Measurements from ENCODE around the gene PPAT. TPM values are rescaled to one million over a fixed set of nuclear protein-coding genes. Genes with fewer than 3 reads are reported as not detected.

Gene PPAT
- total and polyA plus RNA-seq, 12 donors, result 0.66 to 5.2 (median 2.8) TPM

- intact Hi-C loops (cut with DNase I), result no loop called here
- peaks cover 0 to 9% (median 7%) of the 10 kb centered on the region in 9 donors for H3K4me1 ChIP-seq
- H3K4me3 ChIP-seq, result no peak overlapping the region
- no peak overlapping the region for H3K27ac ChIP-seq
- no peaks in the 10 kb centered on the region for H3K9me3 ChIP-seq
- H3K36me3 ChIP-seq, result peaks cover 0 to 45% (median 0%) of the 10 kb centered on the region in 9 donors
- no peaks in the 10 kb centered on the region for H3K27me3 ChIP-seq
- TF ChIP-seq CTCF (IDR thresholded peaks at IDR 0.05), result no peak
- WGBS, 2 donors, result 77 to 83% methylated on average over 1 of the region's 1 CpG
- ATAC-seq (no peak), DNase-seq (no peak)
Observed at GRCh38 chr4:56405016-56405415, 30.4 kb downstream of the PPAT start.

GRCh38 chr4:56400560-56400959 lies 34.9 kb downstream of the PPAT start:
- no peak for ATAC-seq
- no peaks in the 10 kb centered on the region for H3K4me1 ChIP-seq
- no peaks in the 10 kb centered on the region for H3K27me3 ChIP-seq
- TF ChIP-seq CTCF (IDR thresholded peaks at IDR 0.05), result no peak
- no peaks in the 10 kb centered on the region for H3K9me3 ChIP-seq
- intact Hi-C loops (cut with DNase I), result no loop called here
- no peak for DNase-seq
- H3K36me3 ChIP-seq, result peaks cover 0 to 59% (median 0%) of the 10 kb centered on the region in 9 donors
- H3K4me3 ChIP-seq, result no peak overlapping the region
- H3K27ac ChIP-seq, result no peak overlapping the region
- WGBS, 2 donors, result 87% methylated on average over 6 of the region's 6 CpGs

DNA sequence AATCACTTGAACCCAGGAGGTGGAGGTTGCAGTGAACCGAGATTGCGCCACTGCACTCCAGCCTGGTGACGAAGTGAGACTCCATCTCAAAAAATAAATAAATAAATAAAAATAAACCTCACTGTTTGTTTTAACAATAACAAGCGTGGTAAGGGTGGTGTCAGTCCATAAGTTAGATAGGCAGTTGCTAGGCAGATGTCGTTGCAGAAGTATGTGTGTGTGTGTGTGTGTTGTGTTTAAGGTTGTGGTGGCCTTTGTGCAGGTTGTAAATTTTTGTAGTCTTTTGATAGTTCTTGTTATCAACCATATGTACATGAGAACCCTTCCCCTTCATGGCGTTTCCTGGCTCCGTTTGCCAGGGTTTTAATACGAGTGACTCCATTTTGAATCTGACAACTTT lies 44.1 kb downstream of the PPAT start:
- 96% methylated on average over 8 of the region's 8 CpGs for WGBS, 2 donors
- no peak overlapping the region for H3K4me3 ChIP-seq
- H3K36me3 ChIP-seq, result peaks cover 0 to 20% (median 0%) of the 10 kb centered on the region in 9 donors
- ATAC-seq, result no peak
- TF ChIP-seq CTCF (IDR thresholded peaks at IDR 0.05), result no peak
- no peaks in the 10 kb centered on the region for H3K27me3 ChIP-seq
- DNase-seq, result no peak
- intact Hi-C loops (cut with DNase I), result no loop called here
- peaks cover 4 to 17% (median 13%) of the 10 kb centered on the region in 9 donors for H3K4me1 ChIP-seq
- H3K9me3 ChIP-seq, result no peaks in the 10 kb centered on the region
- no peak overlapping the region for H3K27ac ChIP-seq

DNA sequence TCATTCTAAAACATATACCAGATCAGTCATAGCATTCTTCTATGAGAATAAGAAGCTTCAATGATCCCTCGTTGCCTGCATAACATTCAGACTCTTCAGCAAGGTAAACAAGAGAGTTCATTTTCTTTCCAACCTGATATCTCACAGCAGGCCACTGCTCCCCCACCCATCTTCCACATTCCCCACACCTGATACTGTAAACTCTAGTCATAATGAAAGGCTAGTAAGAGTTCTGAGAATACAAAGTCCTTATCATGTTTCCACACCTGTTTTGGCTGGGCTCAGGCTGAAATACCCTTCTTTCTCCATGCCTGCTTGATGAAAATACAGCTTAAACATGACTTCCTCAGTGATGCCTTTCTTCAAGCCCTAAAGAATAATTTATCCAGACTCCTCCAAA lies 45.9 kb downstream of the PPAT start:
- 53 to 64% methylated on average over 1 of the region's 1 CpG for WGBS, 2 donors
- Histone ChIP-seq H3K9me3 (no peaks in the 10 kb centered on the region), H3K36me3 (peaks cover 0 to 5% (median 0%) of the 10 kb centered on the region in 9 donors), H3K4me3 (no peak overlapping the region), H3K27me3 (no peaks in the 10 kb centered on the region), H3K4me1 (peaks cover 4 to 27% (median 18%) of the 10 kb centered on the region in 9 donors), H3K27ac (no peak overlapping the region)
- no peak for ATAC-seq
- DNase-seq, result no peak
- no peak for TF ChIP-seq CTCF (IDR thresholded peaks at IDR 0.05)
- intact Hi-C loops (cut with DNase I), result loop anchor here in 2 of 10 donors (5.0 kb wide), 1 partner anchor 48 kb away; the partner anchor contains the start of genes PAICS (in 2 of the 2) and PPAT (in 2 of the 2)
